ENCODE results near the gene PPP3R1.

DNA sequence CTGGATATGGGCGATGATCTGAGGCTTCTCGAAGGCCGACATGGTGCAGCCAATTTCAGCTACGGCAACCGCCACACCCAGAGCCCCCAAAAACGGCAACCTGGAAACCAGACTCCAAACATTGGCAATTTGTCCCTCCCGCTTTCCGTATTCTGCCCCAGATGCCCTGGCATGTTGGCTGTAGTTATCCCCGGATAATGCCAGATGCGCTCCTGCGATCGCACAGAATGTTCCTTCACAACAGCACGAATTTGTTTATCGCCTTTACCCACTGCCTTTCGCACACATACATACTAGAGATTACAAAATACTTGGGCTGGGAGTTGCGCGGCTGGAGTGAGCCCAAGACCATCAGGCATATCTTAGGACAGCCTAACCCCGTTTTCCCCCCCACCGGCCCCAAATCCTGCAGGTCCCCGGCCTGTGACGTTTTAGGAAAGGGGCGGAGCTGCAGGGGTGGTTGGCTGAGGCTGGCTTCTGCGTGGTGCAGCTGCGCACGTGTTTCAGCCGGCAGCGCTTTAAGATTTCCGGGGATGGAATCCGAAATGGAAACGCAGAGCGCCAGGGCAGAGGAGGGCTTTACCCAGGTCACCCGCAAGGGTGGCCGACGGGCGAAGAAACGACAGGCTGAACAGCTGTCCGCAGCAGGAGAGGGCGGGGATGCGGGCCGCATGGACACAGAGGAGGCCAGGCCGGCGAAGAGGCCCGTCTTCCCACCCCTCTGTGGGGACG is 94.8 kb downstream of the PPP3R1 start, which contains the start of gene PNO1:
- TF ChIP-seq, protein P1, sequence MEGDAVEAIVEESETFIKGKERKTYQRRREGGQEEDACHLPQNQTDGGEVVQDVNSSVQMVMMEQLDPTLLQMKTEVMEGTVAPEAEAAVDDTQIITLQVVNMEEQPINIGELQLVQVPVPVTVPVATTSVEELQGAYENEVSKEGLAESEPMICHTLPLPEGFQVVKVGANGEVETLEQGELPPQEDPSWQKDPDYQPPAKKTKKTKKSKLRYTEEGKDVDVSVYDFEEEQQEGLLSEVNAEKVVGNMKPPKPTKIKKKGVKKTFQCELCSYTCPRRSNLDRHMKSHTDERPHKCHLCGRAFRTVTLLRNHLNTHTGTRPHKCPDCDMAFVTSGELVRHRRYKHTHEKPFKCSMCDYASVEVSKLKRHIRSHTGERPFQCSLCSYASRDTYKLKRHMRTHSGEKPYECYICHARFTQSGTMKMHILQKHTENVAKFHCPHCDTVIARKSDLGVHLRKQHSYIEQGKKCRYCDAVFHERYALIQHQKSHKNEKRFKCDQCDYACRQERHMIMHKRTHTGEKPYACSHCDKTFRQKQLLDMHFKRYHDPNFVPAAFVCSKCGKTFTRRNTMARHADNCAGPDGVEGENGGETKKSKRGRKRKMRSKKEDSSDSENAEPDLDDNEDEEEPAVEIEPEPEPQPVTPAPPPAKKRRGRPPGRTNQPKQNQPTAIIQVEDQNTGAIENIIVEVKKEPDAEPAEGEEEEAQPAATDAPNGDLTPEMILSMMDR (IDR thresholded peaks at IDR 0.05) = peak in 2 of 6 experiments; percentile 17 to 18
- peak in 1 of 2 donors; percentile 81 for TF ChIP-seq POLR2A (IDR thresholded peaks at IDR 0.05)
